IPS-18a (cell line): Measurements from ENCODE around the gene CLASP2.
"Not testable (repeated sequence)": the region's sequence is repeated elsewhere in the genome, so short reads cannot be mapped to it uniquely, and the experiment has no call there.

Experiments used
- H3K27ac ChIP-seq: one replicate; pipeline ENCODE4 v1.5.1; 2013; ENCODE audit warnings: low read length
- H3K27me3 ChIP-seq: one replicate; pipeline ENCODE4 v1.6.1; 2013; ENCODE audit warnings: mild to moderate bottlenecking, low read length; ENCODE audit not compliant: control insufficient read depth, insufficient read depth
- H3K36me3 ChIP-seq: one replicate; pipeline ENCODE4 v1.6.1; 2013; ENCODE audit warnings: low read depth, low read length; ENCODE audit not compliant: control insufficient read depth
- H3K4me1 ChIP-seq: one replicate; pipeline ENCODE4 v1.6.1; 2013; ENCODE audit warnings: low read depth, low read length; ENCODE audit not compliant: control insufficient read depth
- H3K4me3 ChIP-seq: one replicate; pipeline ENCODE4 v1.5.1; 2013; ENCODE audit warnings: low read length
- H3K9ac ChIP-seq: one replicate; pipeline ENCODE4 v1.6.1; 2013; ENCODE audit warnings: mild to moderate bottlenecking, low read length, moderate library complexity
- H3K9me3 ChIP-seq: one replicate; pipeline ENCODE4 v1.6.1; 2013; ENCODE audit warnings: low read depth, low read length; ENCODE audit not compliant: control insufficient read depth

Gene CLASP2

GRCh38 chr3:33451994-33452393 is 266.1 kb downstream of the CLASP2 start:
- not testable (repeated sequence) for H3K4me3 ChIP-seq, H3K9ac ChIP-seq, H3K36me3 ChIP-seq, H3K27ac ChIP-seq, H3K4me1 ChIP-seq, H3K9me3 ChIP-seq, H3K27me3 ChIP-seq

GRCh38 chr3:33447958-33448357 is 270.1 kb downstream of the CLASP2 start:
- Histone ChIP-seq H3K36me3 (peaks cover under 1% of the 10 kb centered on the region), H3K4me3 (peak overlapping the region; percentile 82), H3K27ac (no peak overlapping the region), H3K4me1 (no peaks in the 10 kb centered on the region), H3K9ac (no peak overlapping the region), H3K9me3 (no peaks in the 10 kb centered on the region), H3K27me3 (no peaks in the 10 kb centered on the region)

GRCh38 chr3:33447256-33447625 is 270.8 kb downstream of the CLASP2 start:
- not testable (repeated sequence) for H3K4me1 ChIP-seq, H3K9ac ChIP-seq, H3K27me3 ChIP-seq, H3K9me3 ChIP-seq, H3K27ac ChIP-seq, H3K36me3 ChIP-seq
- H3K4me3 ChIP-seq: peak overlapping the region; percentile 82
